ENCODE results near the gene NANOS3.

DNA sequence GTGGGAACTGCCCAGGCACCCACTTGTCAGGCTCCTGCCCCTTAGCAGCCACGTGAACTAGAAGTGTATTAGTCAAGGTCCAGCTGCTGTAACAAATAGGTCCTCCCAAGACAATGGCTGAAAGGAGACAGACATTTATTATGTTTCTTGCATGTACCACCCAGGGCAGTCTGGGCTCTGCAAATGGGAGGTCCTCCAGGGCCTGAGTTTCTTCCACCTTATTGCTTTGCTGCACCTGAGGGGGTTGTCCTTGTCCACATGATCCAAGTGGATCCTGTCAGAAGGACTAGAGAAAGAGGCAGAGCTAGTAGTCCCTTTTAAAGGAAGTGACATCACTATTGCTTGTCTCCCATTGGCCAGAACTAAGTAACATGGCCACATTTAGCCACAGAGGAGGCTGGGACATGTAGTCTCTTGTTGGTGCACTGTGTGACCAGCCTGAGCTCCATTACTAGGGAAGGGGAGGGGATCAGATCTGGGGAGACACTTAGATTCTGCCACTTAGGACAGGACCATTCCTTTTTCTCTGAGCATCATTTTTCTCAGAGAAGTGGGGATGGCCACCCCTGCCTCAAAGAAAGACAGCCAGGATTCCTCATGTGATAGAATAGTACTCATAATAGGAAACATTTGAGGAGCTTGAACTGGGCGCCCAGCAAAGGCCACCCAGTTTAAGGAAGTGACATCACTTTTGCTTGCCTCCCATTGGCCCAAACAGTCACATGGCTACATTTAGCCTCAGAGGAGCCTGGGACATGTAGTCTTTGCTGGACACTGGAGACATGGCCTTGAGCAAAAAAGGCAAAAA lies 44.2 kb downstream of the NANOS3 start:
- TF ChIP-seq PKNOX1 (IDR thresholded peaks at IDR 0.05), result no peak
- no peak for TF ChIP-seq FOXK2 (IDR thresholded peaks at IDR 0.05)
- TF ChIP-seq BHLHE40 (IDR thresholded peaks at IDR 0.05; ENCODE audit: borderline replicate concordance), result no peak
- no peak for TF ChIP-seq HDGF (IDR thresholded peaks at IDR 0.05; ENCODE audit: borderline replicate concordance)
- no peak; the same call in 1 of the 2 replicates for TF ChIP-seq ELF4 (IDR thresholded peaks at IDR 0.05)
- no peak for TF ChIP-seq LEF1 (IDR thresholded peaks at IDR 0.05; ENCODE audit: borderline replicate concordance)
- TF ChIP-seq CTBP1 (IDR thresholded peaks at IDR 0.05; ENCODE audit: borderline replicate concordance), result no peak
- TF ChIP-seq NFRKB (IDR thresholded peaks at IDR 0.05), result no peak
- no peak for TF ChIP-seq ZNF384 (IDR thresholded peaks at IDR 0.05)

Data from HEK293T (cell line).